ENCODE measurements around the gene EIF1B. TPM values are rescaled to one million over a fixed set of nuclear protein-coding genes. Genes with fewer than 3 reads are reported as not detected.

Gene EIF1B
- total RNA-seq, 1 donor from 2014 or later, result 62.3 TPM

DNA sequence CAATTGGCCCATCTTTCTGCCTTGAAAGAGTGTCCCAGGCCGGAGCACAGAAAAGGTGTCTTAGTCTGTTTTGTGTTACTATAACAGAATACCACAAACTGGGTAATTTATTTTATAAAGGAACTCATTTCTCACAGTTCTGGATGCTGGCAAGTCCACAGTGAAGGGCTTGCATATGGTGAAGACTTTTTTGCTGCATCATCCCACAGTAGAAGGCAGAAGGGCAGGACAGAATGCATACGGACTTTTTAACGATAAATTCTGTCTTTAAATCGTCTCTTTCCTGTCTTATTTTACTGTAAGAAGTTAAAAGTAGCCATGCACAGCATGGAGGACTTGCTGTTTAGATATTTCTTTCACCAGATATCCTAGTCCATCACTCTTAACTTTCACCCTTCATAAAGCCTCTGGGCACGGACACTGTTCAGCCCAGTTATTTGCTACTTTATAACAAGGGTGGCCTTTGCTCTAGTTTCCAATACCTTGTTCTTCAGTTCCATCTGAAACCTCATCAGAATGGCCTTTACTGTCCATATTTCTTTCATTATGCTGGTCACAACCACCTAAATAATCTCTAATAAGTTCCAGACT lies 10.3 kb upstream of the EIF1B start:
- no peak overlapping the region for H3K4me3 Mint-ChIP-seq (ENCODE audit: unreplicated experiment)
- TF ChIP-seq, protein P1, sequence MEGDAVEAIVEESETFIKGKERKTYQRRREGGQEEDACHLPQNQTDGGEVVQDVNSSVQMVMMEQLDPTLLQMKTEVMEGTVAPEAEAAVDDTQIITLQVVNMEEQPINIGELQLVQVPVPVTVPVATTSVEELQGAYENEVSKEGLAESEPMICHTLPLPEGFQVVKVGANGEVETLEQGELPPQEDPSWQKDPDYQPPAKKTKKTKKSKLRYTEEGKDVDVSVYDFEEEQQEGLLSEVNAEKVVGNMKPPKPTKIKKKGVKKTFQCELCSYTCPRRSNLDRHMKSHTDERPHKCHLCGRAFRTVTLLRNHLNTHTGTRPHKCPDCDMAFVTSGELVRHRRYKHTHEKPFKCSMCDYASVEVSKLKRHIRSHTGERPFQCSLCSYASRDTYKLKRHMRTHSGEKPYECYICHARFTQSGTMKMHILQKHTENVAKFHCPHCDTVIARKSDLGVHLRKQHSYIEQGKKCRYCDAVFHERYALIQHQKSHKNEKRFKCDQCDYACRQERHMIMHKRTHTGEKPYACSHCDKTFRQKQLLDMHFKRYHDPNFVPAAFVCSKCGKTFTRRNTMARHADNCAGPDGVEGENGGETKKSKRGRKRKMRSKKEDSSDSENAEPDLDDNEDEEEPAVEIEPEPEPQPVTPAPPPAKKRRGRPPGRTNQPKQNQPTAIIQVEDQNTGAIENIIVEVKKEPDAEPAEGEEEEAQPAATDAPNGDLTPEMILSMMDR (IDR thresholded peaks at IDR 0.05), result no peak
- peaks cover 31% of the 10 kb centered on the region for H3K4me1 Mint-ChIP-seq (ENCODE audit: unreplicated experiment)
- peaks cover 2% of the 10 kb centered on the region for H3K36me3 Mint-ChIP-seq (ENCODE audit: unreplicated experiment)
- peak overlapping the region; percentile 82 for H3K27ac Mint-ChIP-seq (ENCODE audit: unreplicated experiment)
- no peaks in the 10 kb centered on the region for H3K27me3 Mint-ChIP-seq (ENCODE audit: unreplicated experiment)
- H3K9me3 Mint-ChIP-seq (ENCODE audit: unreplicated experiment), result no peaks in the 10 kb centered on the region
- no peak for DNase-seq (ENCODE audit: extremely low spot score, unreplicated experiment)

DNA sequence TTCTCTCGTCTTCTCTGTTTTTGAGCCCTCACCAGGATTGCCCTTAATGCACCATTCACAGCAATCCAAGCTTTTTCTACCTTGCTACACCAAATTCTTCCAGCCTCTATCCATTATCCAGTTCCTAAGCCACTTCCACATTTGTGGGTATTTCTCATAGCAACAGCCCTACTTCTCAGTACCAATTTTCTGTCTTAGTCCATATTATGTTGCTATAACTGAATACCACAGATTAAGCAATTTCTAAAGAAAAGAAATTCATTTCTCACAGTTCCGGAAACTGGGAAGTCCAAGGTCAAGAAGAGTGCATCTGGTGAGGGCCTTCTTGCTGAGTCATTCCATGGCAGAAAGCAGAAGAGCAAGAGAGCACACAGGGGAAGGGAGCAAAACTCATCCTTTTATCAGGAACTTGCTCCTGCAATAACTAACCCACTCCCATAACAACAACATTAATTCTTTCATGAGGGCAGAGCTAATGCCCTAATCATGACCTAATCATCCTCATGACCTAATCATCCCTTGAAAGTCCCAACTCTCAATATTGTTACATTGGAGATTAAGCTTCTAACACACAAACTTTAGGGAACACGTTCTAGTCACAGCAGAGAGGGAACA lies 9.7 kb upstream of the EIF1B start:
- H3K4me1 Mint-ChIP-seq (ENCODE audit: unreplicated experiment), result peaks cover 31% of the 10 kb centered on the region
- no peak overlapping the region for H3K4me3 Mint-ChIP-seq (ENCODE audit: unreplicated experiment)
- H3K36me3 Mint-ChIP-seq (ENCODE audit: unreplicated experiment), result peaks cover 2% of the 10 kb centered on the region
- peak overlapping the region; percentile 82 for H3K27ac Mint-ChIP-seq (ENCODE audit: unreplicated experiment)
- H3K9me3 Mint-ChIP-seq (ENCODE audit: unreplicated experiment), result no peaks in the 10 kb centered on the region
- TF ChIP-seq, protein P1 (IDR thresholded peaks at IDR 0.05), result no peak
- H3K27me3 Mint-ChIP-seq (ENCODE audit: unreplicated experiment), result no peaks in the 10 kb centered on the region
- no peak for DNase-seq (ENCODE audit: extremely low spot score, unreplicated experiment)

DNA sequence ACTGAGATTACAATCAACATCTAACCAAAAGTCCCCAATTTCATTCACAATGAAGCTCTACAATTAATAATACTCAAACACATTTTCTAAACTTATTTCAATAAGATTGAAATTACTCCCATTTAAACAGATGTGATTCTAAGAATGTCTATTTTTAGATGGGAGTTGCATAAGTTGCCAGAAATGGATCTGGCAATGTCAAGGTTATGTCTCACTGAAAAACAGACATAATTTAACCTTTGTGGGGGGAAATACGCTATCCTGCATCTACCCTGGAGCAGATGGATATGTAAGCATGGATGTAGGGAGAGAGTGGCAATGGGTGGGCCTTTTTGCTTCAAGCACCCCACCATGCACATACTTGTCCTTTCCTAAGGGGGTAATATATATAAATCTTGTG lies 6.7 kb upstream of the EIF1B start:
- TF ChIP-seq, protein P1 (IDR thresholded peaks at IDR 0.05), result no peak
- Mint-ChIP-seq H3K36me3 (ENCODE audit: unreplicated experiment) (peaks cover 2% of the 10 kb centered on the region), H3K27ac (ENCODE audit: unreplicated experiment) (no peak overlapping the region), H3K9me3 (ENCODE audit: unreplicated experiment) (no peaks in the 10 kb centered on the region), H3K4me3 (ENCODE audit: unreplicated experiment) (no peak overlapping the region), H3K27me3 (ENCODE audit: unreplicated experiment) (no peaks in the 10 kb centered on the region), H3K4me1 (ENCODE audit: unreplicated experiment) (peaks cover 31% of the 10 kb centered on the region)
- DNase-seq (ENCODE audit: extremely low spot score, unreplicated experiment), result no peak

DNA sequence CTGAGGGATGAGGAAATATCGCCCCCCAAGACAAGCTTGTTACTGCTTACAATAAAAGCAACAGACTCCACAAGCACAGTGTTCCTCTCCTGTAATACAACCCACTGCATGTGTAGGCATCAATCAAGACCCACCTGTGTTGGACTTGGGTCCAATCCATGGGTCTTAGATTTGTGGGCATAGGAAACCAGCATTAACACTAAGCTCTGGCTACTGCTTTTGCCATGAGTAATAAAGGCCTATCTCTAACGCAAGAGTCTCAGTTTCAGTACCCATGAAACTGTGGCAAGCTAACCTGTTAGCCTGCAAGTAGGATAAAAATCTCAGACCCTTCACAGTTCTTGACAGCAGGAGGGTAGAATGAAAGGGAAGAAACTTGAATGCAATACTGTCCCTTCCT lies 5.2 kb upstream of the EIF1B start:
- peaks cover 2% of the 10 kb centered on the region for H3K36me3 Mint-ChIP-seq (ENCODE audit: unreplicated experiment)
- no peaks in the 10 kb centered on the region for H3K9me3 Mint-ChIP-seq (ENCODE audit: unreplicated experiment)
- no peaks in the 10 kb centered on the region for H3K27me3 Mint-ChIP-seq (ENCODE audit: unreplicated experiment)
- DNase-seq (ENCODE audit: extremely low spot score, unreplicated experiment), result no peak
- TF ChIP-seq, protein P1 (IDR thresholded peaks at IDR 0.05), result no peak
- no peak overlapping the region for H3K4me3 Mint-ChIP-seq (ENCODE audit: unreplicated experiment)
- H3K4me1 Mint-ChIP-seq (ENCODE audit: unreplicated experiment), result peaks cover 30% of the 10 kb centered on the region
- no peak overlapping the region for H3K27ac Mint-ChIP-seq (ENCODE audit: unreplicated experiment)

DNA sequence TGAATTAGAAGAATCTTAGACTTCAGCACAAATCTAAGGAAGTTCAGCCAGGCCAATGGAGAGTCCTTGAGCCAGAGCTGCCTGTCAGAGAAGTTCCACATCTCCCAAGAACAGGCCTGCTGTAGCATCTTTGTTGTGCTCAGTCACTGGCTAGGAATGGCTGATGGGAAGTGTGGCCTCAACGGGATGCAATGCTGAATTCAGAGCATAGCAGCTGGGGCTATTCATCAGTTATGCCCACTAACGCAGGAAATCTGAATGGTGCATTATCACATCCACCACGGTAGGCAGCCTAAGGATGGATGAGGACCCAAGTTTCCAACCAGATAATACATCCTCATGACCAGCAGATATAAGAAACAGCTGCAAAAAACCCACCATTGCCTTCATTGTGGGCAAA lies 3.2 kb upstream of the EIF1B start:
- no peaks in the 10 kb centered on the region for H3K9me3 Mint-ChIP-seq (ENCODE audit: unreplicated experiment)
- no peak for DNase-seq (ENCODE audit: extremely low spot score, unreplicated experiment)
- peaks cover 25% of the 10 kb centered on the region for H3K4me1 Mint-ChIP-seq (ENCODE audit: unreplicated experiment)
- no peak overlapping the region for H3K4me3 Mint-ChIP-seq (ENCODE audit: unreplicated experiment)
- peaks cover 3% of the 10 kb centered on the region for H3K36me3 Mint-ChIP-seq (ENCODE audit: unreplicated experiment)
- TF ChIP-seq, protein P1 (IDR thresholded peaks at IDR 0.05), result no peak
- H3K27me3 Mint-ChIP-seq (ENCODE audit: unreplicated experiment), result no peaks in the 10 kb centered on the region
- H3K27ac Mint-ChIP-seq (ENCODE audit: unreplicated experiment), result no peak overlapping the region
